ENCODE data around the gene GRB10.

GRCh38 chr7:50720295-50720694, 62.4 kb downstream of the GRB10 start:
- no peak for TF ChIP-seq EZH2phosphoT487 (IDR thresholded peaks at IDR 0.05; ENCODE audit: low read depth)
- TF ChIP-seq CTCF (IDR thresholded peaks at IDR 0.05; ENCODE audit: low read depth, low read length) = no peak
